Activated T-helper 9 cell treated with anti-CD3 and anti-CD28 coated beads, Interleukin-2, amount 50 U/mL, for 16 hours (primary cell): ENCODE results near the gene LPGAT1.

Experiments
- DNase-seq: peaks from one replicate; pipeline ENCODE4 v3.0.0-alpha.2; 2020; ENCODE audit warnings: low read depth

The LPGAT1 gene

GRCh38 chr1:211762206-211762605 is 68.4 kb downstream of the LPGAT1 start:
- no peak for DNase-seq

GRCh38 chr1:211761400-211761799 is 69.2 kb downstream of the LPGAT1 start:
- no peak for DNase-seq

- no peak for DNase-seq
Observed at GRCh38 chr1:211756471-211757020, 74.0 kb downstream of the LPGAT1 start.

- no peak for DNase-seq
Observed at GRCh38 chr1:211753649-211754251, 76.8 kb downstream of the LPGAT1 start.

DNA sequence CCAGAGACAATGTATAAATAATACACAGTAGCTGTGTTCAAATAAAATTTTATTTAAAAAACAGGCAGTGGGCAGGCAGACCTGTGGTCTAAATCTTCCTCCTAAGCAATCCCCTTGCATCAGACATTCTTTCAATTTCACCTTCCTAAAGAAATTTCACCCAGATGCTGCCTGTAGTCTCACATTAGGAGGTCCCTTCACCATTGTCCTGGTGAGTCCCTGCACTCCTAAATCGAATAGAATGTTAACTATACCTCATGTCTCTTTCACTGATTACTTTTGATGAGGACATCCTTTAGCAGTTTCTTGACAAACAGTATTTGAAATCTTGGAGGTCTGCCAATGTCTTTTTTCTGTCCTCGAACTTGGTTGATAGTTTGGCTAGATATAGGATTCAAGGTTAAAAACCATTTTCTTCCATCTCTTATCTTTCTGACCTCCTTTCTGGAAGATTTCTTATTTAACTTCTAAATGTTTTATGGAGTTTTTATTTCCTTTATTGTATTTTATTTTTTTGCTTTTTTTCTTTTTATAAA is 77.5 kb downstream of the LPGAT1 start:
- no peak for DNase-seq

GRCh38 chr1:211752317-211752716 is 78.2 kb downstream of the LPGAT1 start:
- DNase-seq = no peak

DNA sequence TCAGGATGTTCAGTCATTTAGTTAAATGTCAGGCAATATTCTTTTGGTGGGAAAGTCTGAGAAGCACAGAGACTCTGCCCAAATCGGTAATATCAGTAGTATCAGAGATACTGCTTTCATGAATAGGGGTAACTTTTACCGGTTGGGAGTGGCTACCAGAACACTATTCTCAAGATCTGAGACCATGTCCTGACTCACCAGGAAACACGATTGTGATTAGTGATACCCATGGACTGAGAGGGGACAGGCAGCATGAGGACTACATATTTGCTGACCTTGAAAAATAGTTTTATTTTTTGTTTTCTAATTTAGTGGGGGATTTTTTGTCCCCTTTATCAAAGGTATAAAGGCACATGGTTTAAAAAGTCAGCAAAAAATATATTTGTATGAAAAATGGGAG is 79.1 kb downstream of the LPGAT1 start:
- DNase-seq = no peak

DNA sequence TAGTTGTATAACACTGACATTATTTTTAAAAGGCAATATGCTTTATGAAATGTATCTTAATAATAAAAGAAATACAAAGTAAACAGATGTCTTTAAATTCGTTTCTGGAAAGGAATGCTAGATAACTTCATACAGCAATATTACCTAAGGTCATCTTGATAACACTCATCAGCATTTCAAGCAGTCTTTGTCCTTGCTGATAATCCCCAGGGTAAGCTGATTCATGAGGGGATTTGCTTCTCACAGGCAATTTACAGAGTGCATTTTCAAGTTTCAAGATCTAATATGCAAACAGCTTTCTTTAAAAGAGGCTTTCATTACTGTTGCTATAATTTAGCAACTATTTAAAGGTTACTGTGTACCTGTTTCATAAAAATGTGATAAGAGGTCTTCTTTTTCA is 80.0 kb downstream of the LPGAT1 start:
- no peak for DNase-seq

GRCh38 chr1:211749251-211749650 is 81.3 kb downstream of the LPGAT1 start:
- no peak for DNase-seq

- no peak for DNase-seq
Observed at GRCh38 chr1:211748810-211749209, 81.8 kb downstream of the LPGAT1 start.

GRCh38 chr1:211742889-211743529 is 87.6 kb downstream of the LPGAT1 start:
- no peak for DNase-seq

DNA sequence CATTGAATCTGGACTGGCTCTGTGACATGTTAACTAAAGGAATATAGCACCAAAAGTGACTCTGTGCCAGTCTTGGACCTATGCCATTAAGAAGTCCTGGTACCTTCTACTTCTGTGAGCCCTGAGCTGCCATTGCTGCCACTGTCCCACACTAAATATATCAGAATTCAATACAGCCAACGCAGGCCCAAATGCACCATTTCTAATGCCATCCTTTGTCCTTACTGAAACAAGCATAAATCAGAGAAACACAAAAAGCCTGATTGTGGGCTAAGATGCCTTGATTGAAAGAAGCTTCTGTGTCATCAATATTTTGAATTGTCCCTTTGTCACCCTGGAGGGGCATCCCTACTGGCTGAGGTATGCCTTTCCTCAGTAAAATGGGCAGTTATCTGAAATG is 88.3 kb downstream of the LPGAT1 start:
- DNase-seq = no peak

DNA sequence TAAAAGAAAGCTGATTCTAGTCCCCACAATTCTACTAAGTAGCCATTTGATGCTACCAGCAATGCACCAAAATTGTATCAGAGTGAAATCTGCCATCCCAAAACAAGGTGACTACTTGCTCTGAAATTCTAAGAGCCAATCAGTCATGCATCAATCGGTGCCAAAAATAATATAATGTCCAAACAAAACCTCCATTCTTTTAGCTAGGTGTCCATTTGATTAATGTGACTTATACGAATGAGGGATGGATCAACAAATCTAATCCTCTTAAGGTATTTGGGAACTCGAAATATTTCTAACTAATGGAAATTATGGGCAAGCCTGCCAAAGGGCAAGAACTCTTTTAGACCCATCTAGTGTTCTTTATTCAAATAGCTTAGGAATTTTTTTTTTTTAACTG is 88.8 kb downstream of the LPGAT1 start:
- DNase-seq = no peak

GRCh38 chr1:211741116-211741515 is 89.4 kb downstream of the LPGAT1 start:
- no peak for DNase-seq

DNA sequence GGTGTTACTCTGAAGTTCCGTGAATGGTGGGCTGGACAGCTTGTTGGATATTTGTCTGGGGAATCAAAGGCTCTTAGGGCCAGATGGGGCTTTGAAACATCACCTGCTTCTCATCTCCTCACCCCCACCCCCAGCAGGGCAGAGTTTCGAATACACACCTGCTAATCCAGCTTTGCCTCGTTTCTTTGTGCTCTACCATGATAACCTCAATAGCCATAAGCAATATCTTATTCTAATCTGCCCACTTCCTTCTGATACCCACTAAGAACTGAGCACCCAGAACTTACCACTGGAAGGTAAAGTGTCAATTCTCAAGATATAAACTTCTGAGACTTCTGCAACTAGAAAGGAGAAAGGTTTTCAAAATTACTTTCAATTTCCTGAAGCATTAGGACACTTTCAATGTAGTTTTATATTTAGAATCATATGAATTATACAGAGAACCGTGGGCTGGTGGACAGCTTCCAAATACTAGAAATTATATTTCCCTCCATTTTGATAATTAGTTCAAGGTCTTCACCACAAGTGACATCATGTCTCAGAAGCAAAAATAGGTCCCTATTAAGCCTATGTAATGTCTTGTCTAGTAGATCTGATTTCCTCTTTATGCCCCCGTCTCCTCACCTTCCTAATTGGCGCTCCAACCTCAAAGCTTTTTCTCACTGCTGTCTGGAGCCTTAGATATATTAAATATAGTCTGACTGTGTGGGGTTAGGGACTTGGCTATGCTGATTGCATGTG is 90.7 kb downstream of the LPGAT1 start:
- no peak for DNase-seq

GRCh38 chr1:211738691-211739301 is 91.8 kb downstream of the LPGAT1 start:
- no peak for DNase-seq

- no peak for DNase-seq
Observed at GRCh38 chr1:211738096-211738690, 92.4 kb downstream of the LPGAT1 start.

- DNase-seq = no peak
Observed at GRCh38 chr1:211737115-211738035, 93.2 kb downstream of the LPGAT1 start.

GRCh38 chr1:211736351-211736915 is 94.1 kb downstream of the LPGAT1 start:
- DNase-seq = no peak
